Measurements from ENCODE around the gene RAB6C.
"Not testable (repeated sequence)": the region's sequence is repeated elsewhere in the genome, so short reads cannot be mapped to it uniquely, and the experiment has no call there.

DNA sequence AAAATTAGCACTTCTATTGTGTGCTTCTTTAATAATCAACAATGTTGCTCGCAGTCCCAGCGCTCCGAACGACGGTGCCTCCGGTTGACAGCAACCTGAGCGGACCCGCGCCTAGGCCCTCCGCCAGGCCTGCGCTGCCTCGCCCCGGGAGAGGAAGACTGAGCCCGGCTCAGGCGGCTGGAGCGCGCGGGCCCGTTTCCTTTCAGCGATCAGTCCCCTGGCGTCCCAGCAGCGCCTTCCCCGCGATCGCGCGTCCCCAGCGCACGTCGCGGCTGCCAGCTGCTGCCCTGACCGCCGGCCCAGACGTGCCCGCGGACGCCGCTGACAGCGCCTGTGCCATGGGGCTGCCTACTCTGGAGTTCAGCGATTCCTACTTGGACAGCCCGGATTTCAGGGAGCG is 26.4 kb downstream of the RAB6C start:
- not testable (repeated sequence) for TF ChIP-seq CHD1 (IDR thresholded peaks at IDR 0.05; ENCODE audit: low read depth, low read length); KDM5A (IDR thresholded peaks at IDR 0.05; ENCODE audit: low read length); EZH2 (IDR thresholded peaks at IDR 0.05; ENCODE audit: low read depth, low read length, severe bottlenecking); BACH1 (IDR thresholded peaks at IDR 0.05; ENCODE audit: low read length); SP2 (IDR thresholded peaks at IDR 0.05; ENCODE audit: low read length); ZNF274 (IDR thresholded peaks at IDR 0.05; ENCODE audit: borderline replicate concordance, extremely low read depth, low read length); GTF2F1 (IDR thresholded peaks at IDR 0.05; ENCODE audit: borderline replicate concordance, low read depth, low read length); JUN (IDR thresholded peaks at IDR 0.05; ENCODE audit: low read depth, low read length); HDAC6 (IDR thresholded peaks at IDR 0.05; ENCODE audit: low read depth, low read length); POLR2AphosphoS5 (IDR thresholded peaks at IDR 0.05; ENCODE audit: low read depth, low read length); SP1 (IDR thresholded peaks at IDR 0.05; ENCODE audit: low read depth, low read length)
- TF ChIP-seq, protein P1, sequence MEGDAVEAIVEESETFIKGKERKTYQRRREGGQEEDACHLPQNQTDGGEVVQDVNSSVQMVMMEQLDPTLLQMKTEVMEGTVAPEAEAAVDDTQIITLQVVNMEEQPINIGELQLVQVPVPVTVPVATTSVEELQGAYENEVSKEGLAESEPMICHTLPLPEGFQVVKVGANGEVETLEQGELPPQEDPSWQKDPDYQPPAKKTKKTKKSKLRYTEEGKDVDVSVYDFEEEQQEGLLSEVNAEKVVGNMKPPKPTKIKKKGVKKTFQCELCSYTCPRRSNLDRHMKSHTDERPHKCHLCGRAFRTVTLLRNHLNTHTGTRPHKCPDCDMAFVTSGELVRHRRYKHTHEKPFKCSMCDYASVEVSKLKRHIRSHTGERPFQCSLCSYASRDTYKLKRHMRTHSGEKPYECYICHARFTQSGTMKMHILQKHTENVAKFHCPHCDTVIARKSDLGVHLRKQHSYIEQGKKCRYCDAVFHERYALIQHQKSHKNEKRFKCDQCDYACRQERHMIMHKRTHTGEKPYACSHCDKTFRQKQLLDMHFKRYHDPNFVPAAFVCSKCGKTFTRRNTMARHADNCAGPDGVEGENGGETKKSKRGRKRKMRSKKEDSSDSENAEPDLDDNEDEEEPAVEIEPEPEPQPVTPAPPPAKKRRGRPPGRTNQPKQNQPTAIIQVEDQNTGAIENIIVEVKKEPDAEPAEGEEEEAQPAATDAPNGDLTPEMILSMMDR (IDR thresholded peaks at IDR 0.05; ENCODE audit: control extremely low read depth in 1 of 3, insufficient read depth in 1 of 3, low read depth in 1 of 3, low read length in 3 of 3): not testable (repeated sequence)
- TF ChIP-seq, protein P2, sequence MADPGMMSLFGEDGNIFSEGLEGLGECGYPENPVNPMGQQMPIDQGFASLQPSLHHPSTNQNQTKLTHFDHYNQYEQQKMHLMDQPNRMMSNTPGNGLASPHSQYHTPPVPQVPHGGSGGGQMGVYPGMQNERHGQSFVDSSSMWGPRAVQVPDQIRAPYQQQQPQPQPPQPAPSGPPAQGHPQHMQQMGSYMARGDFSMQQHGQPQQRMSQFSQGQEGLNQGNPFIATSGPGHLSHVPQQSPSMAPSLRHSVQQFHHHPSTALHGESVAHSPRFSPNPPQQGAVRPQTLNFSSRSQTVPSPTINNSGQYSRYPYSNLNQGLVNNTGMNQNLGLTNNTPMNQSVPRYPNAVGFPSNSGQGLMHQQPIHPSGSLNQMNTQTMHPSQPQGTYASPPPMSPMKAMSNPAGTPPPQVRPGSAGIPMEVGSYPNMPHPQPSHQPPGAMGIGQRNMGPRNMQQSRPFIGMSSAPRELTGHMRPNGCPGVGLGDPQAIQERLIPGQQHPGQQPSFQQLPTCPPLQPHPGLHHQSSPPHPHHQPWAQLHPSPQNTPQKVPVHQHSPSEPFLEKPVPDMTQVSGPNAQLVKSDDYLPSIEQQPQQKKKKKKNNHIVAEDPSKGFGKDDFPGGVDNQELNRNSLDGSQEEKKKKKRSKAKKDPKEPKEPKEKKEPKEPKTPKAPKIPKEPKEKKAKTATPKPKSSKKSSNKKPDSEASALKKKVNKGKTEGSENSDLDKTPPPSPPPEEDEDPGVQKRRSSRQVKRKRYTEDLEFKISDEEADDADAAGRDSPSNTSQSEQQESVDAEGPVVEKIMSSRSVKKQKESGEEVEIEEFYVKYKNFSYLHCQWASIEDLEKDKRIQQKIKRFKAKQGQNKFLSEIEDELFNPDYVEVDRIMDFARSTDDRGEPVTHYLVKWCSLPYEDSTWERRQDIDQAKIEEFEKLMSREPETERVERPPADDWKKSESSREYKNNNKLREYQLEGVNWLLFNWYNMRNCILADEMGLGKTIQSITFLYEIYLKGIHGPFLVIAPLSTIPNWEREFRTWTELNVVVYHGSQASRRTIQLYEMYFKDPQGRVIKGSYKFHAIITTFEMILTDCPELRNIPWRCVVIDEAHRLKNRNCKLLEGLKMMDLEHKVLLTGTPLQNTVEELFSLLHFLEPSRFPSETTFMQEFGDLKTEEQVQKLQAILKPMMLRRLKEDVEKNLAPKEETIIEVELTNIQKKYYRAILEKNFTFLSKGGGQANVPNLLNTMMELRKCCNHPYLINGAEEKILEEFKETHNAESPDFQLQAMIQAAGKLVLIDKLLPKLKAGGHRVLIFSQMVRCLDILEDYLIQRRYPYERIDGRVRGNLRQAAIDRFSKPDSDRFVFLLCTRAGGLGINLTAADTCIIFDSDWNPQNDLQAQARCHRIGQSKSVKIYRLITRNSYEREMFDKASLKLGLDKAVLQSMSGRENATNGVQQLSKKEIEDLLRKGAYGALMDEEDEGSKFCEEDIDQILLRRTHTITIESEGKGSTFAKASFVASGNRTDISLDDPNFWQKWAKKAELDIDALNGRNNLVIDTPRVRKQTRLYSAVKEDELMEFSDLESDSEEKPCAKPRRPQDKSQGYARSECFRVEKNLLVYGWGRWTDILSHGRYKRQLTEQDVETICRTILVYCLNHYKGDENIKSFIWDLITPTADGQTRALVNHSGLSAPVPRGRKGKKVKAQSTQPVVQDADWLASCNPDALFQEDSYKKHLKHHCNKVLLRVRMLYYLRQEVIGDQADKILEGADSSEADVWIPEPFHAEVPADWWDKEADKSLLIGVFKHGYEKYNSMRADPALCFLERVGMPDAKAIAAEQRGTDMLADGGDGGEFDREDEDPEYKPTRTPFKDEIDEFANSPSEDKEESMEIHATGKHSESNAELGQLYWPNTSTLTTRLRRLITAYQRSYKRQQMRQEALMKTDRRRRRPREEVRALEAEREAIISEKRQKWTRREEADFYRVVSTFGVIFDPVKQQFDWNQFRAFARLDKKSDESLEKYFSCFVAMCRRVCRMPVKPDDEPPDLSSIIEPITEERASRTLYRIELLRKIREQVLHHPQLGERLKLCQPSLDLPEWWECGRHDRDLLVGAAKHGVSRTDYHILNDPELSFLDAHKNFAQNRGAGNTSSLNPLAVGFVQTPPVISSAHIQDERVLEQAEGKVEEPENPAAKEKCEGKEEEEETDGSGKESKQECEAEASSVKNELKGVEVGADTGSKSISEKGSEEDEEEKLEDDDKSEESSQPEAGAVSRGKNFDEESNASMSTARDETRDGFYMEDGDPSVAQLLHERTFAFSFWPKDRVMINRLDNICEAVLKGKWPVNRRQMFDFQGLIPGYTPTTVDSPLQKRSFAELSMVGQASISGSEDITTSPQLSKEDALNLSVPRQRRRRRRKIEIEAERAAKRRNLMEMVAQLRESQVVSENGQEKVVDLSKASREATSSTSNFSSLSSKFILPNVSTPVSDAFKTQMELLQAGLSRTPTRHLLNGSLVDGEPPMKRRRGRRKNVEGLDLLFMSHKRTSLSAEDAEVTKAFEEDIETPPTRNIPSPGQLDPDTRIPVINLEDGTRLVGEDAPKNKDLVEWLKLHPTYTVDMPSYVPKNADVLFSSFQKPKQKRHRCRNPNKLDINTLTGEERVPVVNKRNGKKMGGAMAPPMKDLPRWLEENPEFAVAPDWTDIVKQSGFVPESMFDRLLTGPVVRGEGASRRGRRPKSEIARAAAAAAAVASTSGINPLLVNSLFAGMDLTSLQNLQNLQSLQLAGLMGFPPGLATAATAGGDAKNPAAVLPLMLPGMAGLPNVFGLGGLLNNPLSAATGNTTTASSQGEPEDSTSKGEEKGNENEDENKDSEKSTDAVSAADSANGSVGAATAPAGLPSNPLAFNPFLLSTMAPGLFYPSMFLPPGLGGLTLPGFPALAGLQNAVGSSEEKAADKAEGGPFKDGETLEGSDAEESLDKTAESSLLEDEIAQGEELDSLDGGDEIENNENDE (IDR thresholded peaks at IDR 0.05; ENCODE audit: insufficient replicate concordance, low read length): not testable (repeated sequence)
- TF ChIP-seq, protein P3, sequence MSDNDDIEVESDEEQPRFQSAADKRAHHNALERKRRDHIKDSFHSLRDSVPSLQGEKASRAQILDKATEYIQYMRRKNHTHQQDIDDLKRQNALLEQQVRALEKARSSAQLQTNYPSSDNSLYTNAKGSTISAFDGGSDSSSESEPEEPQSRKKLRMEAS (IDR thresholded peaks at IDR 0.05): not testable (repeated sequence)
